Measurements from ENCODE around the gene CABS1. TPM values are rescaled to one million over a fixed set of nuclear protein-coding genes. Genes with fewer than 3 reads are reported as not detected.

Gene CABS1
- total RNA-seq, 4 donors from 2014 or later = not detected

DNA sequence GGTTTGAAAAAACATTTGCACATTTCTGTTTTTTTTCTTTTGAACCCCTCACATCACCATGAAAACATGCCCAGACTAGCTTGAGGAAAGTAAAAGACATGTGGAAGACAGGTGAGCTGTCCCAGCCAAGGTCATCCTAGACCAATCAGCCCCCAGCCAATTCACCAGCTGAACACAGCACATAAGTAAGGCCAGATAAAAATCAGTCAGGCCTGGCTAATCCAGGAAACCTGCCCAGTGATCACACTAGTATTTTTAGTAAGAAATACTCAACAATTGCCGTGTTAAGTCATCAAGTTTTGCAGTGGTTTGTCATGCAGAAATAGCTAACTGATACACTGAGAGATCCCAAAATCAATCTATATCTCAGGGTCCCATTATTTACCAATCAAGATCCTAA is 21.4 kb downstream of the CABS1 start:
- no peaks in the 10 kb centered on the region for H3K36me3 ChIP-seq
- no peak overlapping the region for H3K4me3 ChIP-seq
- H3K27ac ChIP-seq = no peak overlapping the region
- no peak for ATAC-seq
- no peaks in the 10 kb centered on the region for H3K27me3 ChIP-seq
- in situ Hi-C loops (cut with MboI; ENCODE audit: low sequenced_read_pairs in 4 of 4) = no loop called here
- H3K9me3 ChIP-seq = no peaks in the 10 kb centered on the region
- DNase-seq = no peak
- intact Hi-C loops (cut with DNase I; ENCODE audit: low total_unique reads) = no loop called here
- H3K4me1 ChIP-seq = no peaks in the 10 kb centered on the region
- no peak for TF ChIP-seq POLR2A (IDR thresholded peaks at IDR 0.05)
- TF ChIP-seq, protein P1, sequence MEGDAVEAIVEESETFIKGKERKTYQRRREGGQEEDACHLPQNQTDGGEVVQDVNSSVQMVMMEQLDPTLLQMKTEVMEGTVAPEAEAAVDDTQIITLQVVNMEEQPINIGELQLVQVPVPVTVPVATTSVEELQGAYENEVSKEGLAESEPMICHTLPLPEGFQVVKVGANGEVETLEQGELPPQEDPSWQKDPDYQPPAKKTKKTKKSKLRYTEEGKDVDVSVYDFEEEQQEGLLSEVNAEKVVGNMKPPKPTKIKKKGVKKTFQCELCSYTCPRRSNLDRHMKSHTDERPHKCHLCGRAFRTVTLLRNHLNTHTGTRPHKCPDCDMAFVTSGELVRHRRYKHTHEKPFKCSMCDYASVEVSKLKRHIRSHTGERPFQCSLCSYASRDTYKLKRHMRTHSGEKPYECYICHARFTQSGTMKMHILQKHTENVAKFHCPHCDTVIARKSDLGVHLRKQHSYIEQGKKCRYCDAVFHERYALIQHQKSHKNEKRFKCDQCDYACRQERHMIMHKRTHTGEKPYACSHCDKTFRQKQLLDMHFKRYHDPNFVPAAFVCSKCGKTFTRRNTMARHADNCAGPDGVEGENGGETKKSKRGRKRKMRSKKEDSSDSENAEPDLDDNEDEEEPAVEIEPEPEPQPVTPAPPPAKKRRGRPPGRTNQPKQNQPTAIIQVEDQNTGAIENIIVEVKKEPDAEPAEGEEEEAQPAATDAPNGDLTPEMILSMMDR (IDR thresholded peaks at IDR 0.05 in 4 of 5, conservative IDR thresholded peaks at IDR 0.05 in 1 of 5) = no peak

DNA sequence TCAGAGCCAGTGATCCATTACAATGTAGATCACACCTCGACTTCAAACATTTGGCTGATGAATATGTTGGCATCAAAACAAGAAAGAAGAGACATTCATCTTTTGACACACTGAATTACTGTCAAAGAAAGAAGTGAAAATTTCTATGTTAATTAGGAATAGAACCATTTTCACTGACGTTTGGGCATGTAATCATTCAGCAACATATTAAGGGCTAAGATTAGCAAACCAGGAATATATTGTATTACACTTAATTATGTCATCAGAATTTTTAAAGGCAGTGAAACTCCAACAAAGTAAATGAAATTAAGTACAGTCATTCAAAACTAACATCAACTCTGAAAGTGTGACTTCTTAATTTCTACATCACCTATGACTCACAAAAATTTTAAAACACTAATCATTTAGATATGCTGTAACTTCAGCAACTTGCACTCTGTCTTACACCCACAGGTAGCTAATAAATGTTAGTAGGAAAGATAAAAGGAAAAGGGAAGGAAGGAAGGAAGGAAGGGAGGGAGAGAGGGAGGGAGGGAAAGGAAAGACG is 24.4 kb downstream of the CABS1 start:
- no peaks in the 10 kb centered on the region for H3K36me3 ChIP-seq
- no peak overlapping the region for H3K4me3 ChIP-seq
- TF ChIP-seq, protein P1 (IDR thresholded peaks at IDR 0.05 in 4 of 5, conservative IDR thresholded peaks at IDR 0.05 in 1 of 5) = no peak
- no peak for TF ChIP-seq POLR2A (IDR thresholded peaks at IDR 0.05)
- H3K27ac ChIP-seq = no peak overlapping the region
- no peaks in the 10 kb centered on the region for H3K27me3 ChIP-seq
- intact Hi-C loops (cut with DNase I; ENCODE audit: low total_unique reads) (no loop called here), in situ Hi-C loops (cut with MboI; ENCODE audit: low sequenced_read_pairs in 4 of 4) (no loop called here)
- no peaks in the 10 kb centered on the region for H3K4me1 ChIP-seq
- no peaks in the 10 kb centered on the region for H3K9me3 ChIP-seq
- DNase-seq = no peak
- ATAC-seq = no peak

DNA sequence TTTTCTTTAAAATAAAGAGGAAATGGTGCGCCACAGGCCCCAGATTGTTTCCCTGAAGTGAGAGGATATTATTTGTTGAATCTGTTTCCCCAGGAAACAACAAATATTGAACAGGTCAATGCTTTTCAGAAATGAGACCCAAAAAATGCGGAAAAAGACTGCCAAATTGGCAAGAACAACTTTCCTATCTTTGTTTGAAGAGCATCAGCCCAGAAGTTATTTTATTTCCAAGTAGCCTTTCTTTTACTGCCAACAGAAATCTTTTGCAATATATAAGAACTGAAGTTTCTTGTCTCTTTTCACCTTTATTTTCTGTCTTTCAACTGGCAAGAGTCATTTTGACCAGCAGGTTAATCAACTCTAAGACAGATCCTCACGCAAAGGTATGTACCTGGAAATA is 25.7 kb downstream of the CABS1 start, which contains the start of gene SMR3A:
Gene SMR3A (plus strand): TSS at position 301 of the 400 bp plus-strand sequence. CDS start 1,356 bp downstream, outside the sequence.
- DNase-seq (no peak), ATAC-seq (no peak)
- Histone ChIP-seq H3K4me3 (no peak within 1 kb of the TSS), H3K4me1 (no peaks in the 10 kb centered on the region), H3K27me3 (no peaks in the 10 kb centered on the region), H3K27ac (no peak within 1 kb of the TSS), H3K36me3 (no peaks in the 10 kb centered on the region), H3K9me3 (no peaks in the 10 kb centered on the region)
- TF ChIP-seq POLR2A (IDR thresholded peaks at IDR 0.05) = no peak
- TF ChIP-seq, protein P1 (IDR thresholded peaks at IDR 0.05 in 4 of 5, conservative IDR thresholded peaks at IDR 0.05 in 1 of 5) = no peak
- in situ Hi-C loops (cut with MboI; ENCODE audit: low sequenced_read_pairs in 4 of 4) (no loop called here), intact Hi-C loops (cut with DNase I; ENCODE audit: low total_unique reads) (no loop called here)

DNA sequence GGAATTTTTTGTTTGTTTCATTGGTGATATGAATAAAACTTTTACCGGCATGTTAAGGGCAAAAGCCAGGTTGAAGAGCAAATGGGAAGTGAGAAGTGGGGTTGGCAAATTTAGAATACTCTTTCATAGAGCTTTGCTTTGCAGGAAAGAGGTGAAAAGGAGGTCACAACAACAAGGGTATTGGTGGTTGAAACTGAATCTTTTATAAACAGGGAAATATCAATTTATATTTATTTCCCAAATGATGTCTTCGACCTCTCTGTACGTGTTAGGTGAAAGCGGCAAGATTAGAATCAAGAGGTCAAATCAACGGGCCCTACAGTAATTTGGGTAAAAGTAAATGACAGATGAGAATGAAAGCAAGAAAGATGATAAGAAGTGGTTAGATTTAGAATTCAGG is 29.2 kb downstream of the CABS1 start:
- Histone ChIP-seq H3K9me3 (no peaks in the 10 kb centered on the region), H3K27ac (no peak overlapping the region), H3K27me3 (no peaks in the 10 kb centered on the region), H3K36me3 (no peaks in the 10 kb centered on the region), H3K4me3 (no peak overlapping the region), H3K4me1 (no peaks in the 10 kb centered on the region)
- TF ChIP-seq POLR2A (IDR thresholded peaks at IDR 0.05) = no peak
- TF ChIP-seq, protein P1 (IDR thresholded peaks at IDR 0.05 in 4 of 5, conservative IDR thresholded peaks at IDR 0.05 in 1 of 5) = no peak
- ATAC-seq = no peak
- intact Hi-C loops (cut with DNase I; ENCODE audit: low total_unique reads) = no loop called here
- DNase-seq = no peak
- in situ Hi-C loops (cut with MboI; ENCODE audit: low sequenced_read_pairs in 4 of 4) = no loop called here

DNA sequence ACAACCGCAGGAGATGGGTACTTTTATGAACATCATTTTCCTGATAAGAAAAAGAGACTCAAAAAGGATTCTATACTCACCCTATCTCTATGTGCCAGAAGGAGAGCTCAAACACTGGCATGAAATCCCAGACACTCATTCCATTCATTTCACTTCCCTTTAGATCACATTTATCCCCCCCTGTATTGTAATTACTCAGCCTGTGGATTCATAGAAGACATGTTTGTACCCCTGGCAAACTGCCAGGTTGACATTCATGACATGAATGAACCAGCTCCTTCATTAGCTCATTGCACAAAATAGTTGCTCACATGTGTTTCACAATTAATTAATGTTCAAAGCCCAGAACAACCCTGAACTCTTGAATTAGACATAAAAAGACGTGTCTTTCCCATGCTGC is 30.7 kb downstream of the CABS1 start:
- in situ Hi-C loops (cut with MboI; ENCODE audit: low sequenced_read_pairs in 4 of 4) = no loop called here
- TF ChIP-seq, protein P1 (IDR thresholded peaks at IDR 0.05 in 4 of 5, conservative IDR thresholded peaks at IDR 0.05 in 1 of 5) = no peak
- TF ChIP-seq POLR2A (IDR thresholded peaks at IDR 0.05) = no peak
- H3K27ac ChIP-seq = no peak overlapping the region

More for the DNA sequence above, 30.7 kb downstream of the CABS1 start:
- intact Hi-C loops (cut with DNase I; ENCODE audit: low total_unique reads) = no loop called here
- H3K9me3 ChIP-seq = no peaks in the 10 kb centered on the region
- H3K36me3 ChIP-seq = no peaks in the 10 kb centered on the region
- no peaks in the 10 kb centered on the region for H3K27me3 ChIP-seq
- no peak overlapping the region for H3K4me3 ChIP-seq
- DNase-seq (no peak), ATAC-seq (no peak)
- no peaks in the 10 kb centered on the region for H3K4me1 ChIP-seq

Data from gastrocnemius medialis (tissue), 4 donors.